CD4-positive, alpha-beta T cell (primary cell): Measurements from ENCODE around the gene PPCDC. TPM values are rescaled to one million over a fixed set of nuclear protein-coding genes. Genes with fewer than 3 reads are reported as not detected.

Experiments
- ATAC-seq: fragments of 200-7000 bp; cut with Tn5 transposase; one replicate; pipeline ENCODE4 v1.10.0; 2022; ENCODE audit warnings: mild to moderate bottlenecking; ENCODE audit not compliant: poor library complexity
- CTCF ChIA-PET: fragments of 350-600 bp; sonication (Branson Sonifier 250); formaldehyde crosslinking; loops from one replicate; lab custom pipeline; 2021; ENCODE audit warnings: antibody characterized with exemption, inconsistent platforms; lab: Charles Lee
- POLR2A ChIA-PET: fragments of 350-600 bp; sonication (Branson Sonifier 250); formaldehyde crosslinking; loops from one replicate; lab custom pipeline; 2021; ENCODE audit warnings: antibody characterized with exemption, inconsistent platforms; lab: Charles Lee
- DNase-seq, 14 experiments: peaks; one replicate each; pipeline ENCODE4 v3.0.0-alpha.2; 2013 to 2020; ENCODE audit warnings: mixed read lengths in 2 of 14
- H3K27ac ChIP-seq, 2 donors: one replicate each; pipeline versions ENCODE4 v1.5.1 to v1.7.0; 2013; ENCODE audit warnings: low read length in 2 of 2, low read depth in 1 of 2, mild to moderate bottlenecking in 1 of 2
- H3K27me3 ChIP-seq, 2 experiments: 1 replicate in 1 of 2; 2 replicates in 1 of 2; pipeline versions ENCODE4 v1.6.1 to v1.7.0; 2013; ENCODE audit warnings: low read length in 2 of 2, control low read depth in 1 of 2, mild to moderate bottlenecking in 1 of 2, moderate library complexity in 1 of 2; ENCODE audit not compliant: insufficient read depth in 2 of 2, control insufficient read depth in 1 of 2
- H3K36me3 ChIP-seq: one replicate; pipeline ENCODE4 v1.6.1; 2013; ENCODE audit warnings: low read length, control low read depth; ENCODE audit not compliant: insufficient read depth
- H3K4me1 ChIP-seq: one replicate; pipeline ENCODE4 v1.6.1; 2013; ENCODE audit warnings: low read length, control low read depth; ENCODE audit not compliant: insufficient read depth
- H3K4me3 ChIP-seq: one replicate; pipeline ENCODE4 v1.5.1; 2013; ENCODE audit warnings: mild to moderate bottlenecking, low read length, moderate library complexity
- H3K9me3 ChIP-seq, 2 experiments: 1 replicate in 1 of 2; 2 replicates in 1 of 2; pipeline versions ENCODE4 v1.6.1 to v1.7.0; 2013; ENCODE audit warnings: low read length in 2 of 2, mild to moderate bottlenecking in 2 of 2, control low read depth in 1 of 2, moderate library complexity in 1 of 2; ENCODE audit not compliant: control insufficient read depth in 1 of 2, insufficient read depth in 1 of 2
- H3K27ac Mint-ChIP-seq: one replicate; pipeline ENCODE4 v1.8.0; 2020; ENCODE audit warnings: mixed read lengths
- H3K27me3 Mint-ChIP-seq: one replicate; pipeline ENCODE4 v1.8.0; 2021; ENCODE audit warnings: mixed read lengths
- H3K36me3 Mint-ChIP-seq: one replicate; pipeline ENCODE4 v1.8.0; 2021; ENCODE audit warnings: low read depth, mixed read lengths
- H3K4me1 Mint-ChIP-seq: one replicate; pipeline ENCODE4 v1.8.0; 2021; ENCODE audit warnings: low read depth, mixed read lengths
- H3K4me3 Mint-ChIP-seq: one replicate; pipeline ENCODE4 v1.8.0; 2020; ENCODE audit warnings: mild to moderate bottlenecking, mixed read lengths
- H3K9me3 Mint-ChIP-seq: one replicate; pipeline ENCODE4 v1.8.0; 2020; ENCODE audit warnings: mixed read lengths
- intact Hi-C, 2 experiments: fragments of 100-400 bp; cut with DNase I in 1 of 2; cut with micrococcal nuclease in 1 of 2; formaldehyde crosslinking; loops; one replicate each; pipeline versions ENCODE4 v1.15.1 to v1.9.0; 2023 to 2025; cut with DNase I, micrococcal nuclease
- total RNA-seq, 174 experiments: library from RNA in 2 of 174; stranded (reverse) in 2 of 174; gene quantifications; one replicate each; pipeline ENCODE4 v1.2.3 and lab custom pipeline; 2021 to 2026
- TF ChIP-seq, protein P1 (sequence below): fragments of 200-600 bp; IDR thresholded peaks from one replicate; pipeline ENCODE4 v1.8.0; 2022; ENCODE audit warnings: antibody characterized with exemption, mild to moderate bottlenecking

The PPCDC gene
- total RNA-seq, 2 experiments from 2014 or later, result 5.5 to 5.8 TPM

DNA sequence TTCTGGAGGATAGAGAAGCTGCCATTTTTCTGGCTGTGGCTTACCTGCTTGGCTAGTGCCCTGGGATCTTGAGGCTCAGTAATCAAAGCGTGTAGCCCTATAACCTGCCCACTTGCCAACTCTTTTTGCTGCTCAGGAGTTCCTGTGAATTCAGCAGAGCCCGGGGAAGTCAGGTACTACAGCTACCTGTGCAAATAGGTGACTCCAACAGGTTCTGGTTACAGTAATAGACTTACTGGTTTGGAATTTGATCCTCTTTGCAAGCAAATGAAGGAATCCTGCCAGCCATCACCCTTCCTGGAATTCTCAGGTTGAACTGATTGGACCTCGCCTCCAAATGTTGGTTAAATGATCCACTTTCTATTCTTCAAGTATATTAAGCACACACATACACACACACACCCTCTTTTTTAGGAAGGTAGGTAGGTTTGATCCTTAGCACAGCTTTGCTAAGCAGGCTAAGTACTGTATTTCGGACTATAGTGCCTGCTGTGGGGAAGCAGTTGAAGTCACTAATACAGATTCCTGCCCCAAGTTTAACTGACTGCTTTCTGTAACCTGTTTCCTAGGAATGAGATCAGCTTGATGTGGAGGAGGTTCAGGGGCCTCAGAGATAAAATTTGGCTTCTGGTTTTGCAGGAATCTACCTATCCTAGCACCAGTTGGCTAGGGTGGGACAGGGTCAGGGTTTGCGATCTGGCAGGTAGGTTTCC, 2.3 kb downstream of the PPCDC start:
- Histone ChIP-seq H3K27me3 (no peaks in the 10 kb centered on the region), H3K9me3 (no peaks in the 10 kb centered on the region), H3K4me1 (peaks cover 38% of the 10 kb centered on the region), H3K27ac (no peak overlapping the region), H3K36me3 (peaks cover 11% of the 10 kb centered on the region), H3K4me3 (no peak overlapping the region)
- Mint-ChIP-seq H3K36me3 (peaks cover 13% of the 10 kb centered on the region), H3K4me1 (peaks cover 30% of the 10 kb centered on the region), H3K4me3 (peak overlapping the region; percentile 99), H3K9me3 (no peaks in the 10 kb centered on the region), H3K27ac (peak overlapping the region; percentile 94), H3K27me3 (no peaks in the 10 kb centered on the region)
- TF ChIP-seq, protein P1, sequence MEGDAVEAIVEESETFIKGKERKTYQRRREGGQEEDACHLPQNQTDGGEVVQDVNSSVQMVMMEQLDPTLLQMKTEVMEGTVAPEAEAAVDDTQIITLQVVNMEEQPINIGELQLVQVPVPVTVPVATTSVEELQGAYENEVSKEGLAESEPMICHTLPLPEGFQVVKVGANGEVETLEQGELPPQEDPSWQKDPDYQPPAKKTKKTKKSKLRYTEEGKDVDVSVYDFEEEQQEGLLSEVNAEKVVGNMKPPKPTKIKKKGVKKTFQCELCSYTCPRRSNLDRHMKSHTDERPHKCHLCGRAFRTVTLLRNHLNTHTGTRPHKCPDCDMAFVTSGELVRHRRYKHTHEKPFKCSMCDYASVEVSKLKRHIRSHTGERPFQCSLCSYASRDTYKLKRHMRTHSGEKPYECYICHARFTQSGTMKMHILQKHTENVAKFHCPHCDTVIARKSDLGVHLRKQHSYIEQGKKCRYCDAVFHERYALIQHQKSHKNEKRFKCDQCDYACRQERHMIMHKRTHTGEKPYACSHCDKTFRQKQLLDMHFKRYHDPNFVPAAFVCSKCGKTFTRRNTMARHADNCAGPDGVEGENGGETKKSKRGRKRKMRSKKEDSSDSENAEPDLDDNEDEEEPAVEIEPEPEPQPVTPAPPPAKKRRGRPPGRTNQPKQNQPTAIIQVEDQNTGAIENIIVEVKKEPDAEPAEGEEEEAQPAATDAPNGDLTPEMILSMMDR, result no peak
- ChIA-PET POLR2A (no interaction called here), CTCF (interaction anchor here (1.8 kb wide), 1 partner anchor 179 kb away, joined by 5 read pairs; no protein-coding TSS in a partner anchor)
- intact Hi-C loops, result loop anchor here in 1 of 2 experiments (10.0 kb wide), 2 partner anchors 429 to 481 kb away; partner anchors contain the start of genes ARID3B and SIN3A
- no peak for DNase-seq
- ATAC-seq, result no peak

- no peaks in the 10 kb centered on the region for H3K9me3 ChIP-seq
- H3K36me3 ChIP-seq, result peaks cover 13% of the 10 kb centered on the region
- intact Hi-C loops, result loop anchor here in 1 of 2 experiments (10.0 kb wide), 2 partner anchors 427 to 483 kb away; partner anchors contain the start of genes ARID3B and SIN3A
- no peak for DNase-seq
- TF ChIP-seq, protein P1, result no peak
- peaks cover 30% of the 10 kb centered on the region for H3K4me1 Mint-ChIP-seq
- peaks cover 38% of the 10 kb centered on the region for H3K4me1 ChIP-seq
- H3K9me3 Mint-ChIP-seq, result no peaks in the 10 kb centered on the region
- no peaks in the 10 kb centered on the region for H3K27me3 ChIP-seq
- no peaks in the 10 kb centered on the region for H3K27me3 Mint-ChIP-seq
- no peak overlapping the region for H3K4me3 Mint-ChIP-seq
- peaks cover 13% of the 10 kb centered on the region for H3K36me3 Mint-ChIP-seq
- ChIA-PET CTCF (interaction anchor here (1.8 kb wide), 1 partner anchor 177 kb away, joined by 5 read pairs; no protein-coding TSS in a partner anchor), POLR2A (no interaction called here)
- H3K27ac Mint-ChIP-seq, result no peak overlapping the region
- ATAC-seq, result no peak
- no peak overlapping the region for H3K27ac ChIP-seq
- no peak overlapping the region for H3K4me3 ChIP-seq
These were observed 4.2 kb downstream of the PPCDC start for GRCh38 chr15:75027551-75027950.

DNA sequence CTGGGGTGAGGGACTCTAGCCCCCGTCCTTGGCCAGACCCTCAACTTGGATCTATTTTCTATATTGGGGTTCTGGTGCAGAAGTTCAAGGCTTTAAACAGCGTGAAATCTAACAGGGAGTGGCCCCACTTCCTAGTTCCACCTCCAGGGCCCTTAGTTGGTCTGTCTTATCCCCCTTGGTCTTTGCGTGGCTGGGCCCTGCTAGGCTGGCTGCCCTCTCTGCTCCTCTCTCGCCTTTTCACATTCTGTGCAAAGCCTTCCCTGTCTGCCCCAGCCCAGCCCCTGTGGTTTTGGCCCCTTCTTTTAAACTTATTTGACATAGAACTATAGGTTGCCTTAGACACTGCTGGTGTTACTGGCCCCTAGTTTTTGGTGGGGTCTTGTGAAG, 5.6 kb downstream of the PPCDC start:
- peaks cover 6% of the 10 kb centered on the region for H3K36me3 Mint-ChIP-seq
- H3K27me3 Mint-ChIP-seq, result no peaks in the 10 kb centered on the region
- H3K36me3 ChIP-seq, result peaks cover 13% of the 10 kb centered on the region
- peaks cover 30% of the 10 kb centered on the region for H3K4me1 ChIP-seq
- no peaks in the 10 kb centered on the region for H3K9me3 Mint-ChIP-seq
- peaks cover 21% of the 10 kb centered on the region for H3K4me1 Mint-ChIP-seq
- ATAC-seq (peak; percentile 18), DNase-seq (no peak)
- TF ChIP-seq, protein P1, result no peak
- H3K9me3 ChIP-seq, result no peaks in the 10 kb centered on the region
- CTCF ChIA-PET, result interaction anchor here (0.6 to 2.0 kb wide), 9 partner anchors 11 to 180 kb away, joined by 3 to 41 read pairs (median 5); partner anchors contain the start of gene C15orf39
- peak overlapping the region; percentile 49 for H3K4me3 Mint-ChIP-seq
- H3K27ac ChIP-seq, result no peak overlapping the region
- no peak overlapping the region for H3K4me3 ChIP-seq
- H3K27me3 ChIP-seq, result no peaks in the 10 kb centered on the region
- peak overlapping the region; percentile 31 for H3K27ac Mint-ChIP-seq
- POLR2A ChIA-PET, result interaction anchor here (1.1 to 1.3 kb wide), 3 partner anchors 175 to 425 kb away, joined by 3 to 15 read pairs (median 4); no protein-coding TSS in a partner anchor
- intact Hi-C loops, result loop anchor here (1.0 to 10.0 kb wide), 4 partner anchors 175 to 654 kb away; partner anchors contain the start of genes ARID3B (in 1 of the 2) and SIN3A (in 1 of the 2)
